ENCODE measurements around the gene UTP14A. TPM values are rescaled to one million over a fixed set of nuclear protein-coding genes. Genes with fewer than 3 reads are reported as not detected.

Gene UTP14A
- total and polyA plus RNA-seq, 2 experiments from 2014 or later: 8.7 to 11.4 TPM

GRCh38 chrX:129965166-129965565, 59.2 kb downstream of the UTP14A start:
- DNase-seq (ENCODE audit: low spot score): no peak
- Histone ChIP-seq H3K79me2 (no peaks in the 10 kb centered on the region), H3K4me2 (no peak overlapping the region), H3K9me2 (replicated peaks; ENCODE audit: insufficient read depth) (no peaks in the 10 kb centered on the region), H3K4me1 (ENCODE audit: insufficient read depth) (no peaks in the 10 kb centered on the region), H3K27me3 (no peaks in the 10 kb centered on the region), H2AFZ (no peak overlapping the region), H3K27ac (no peak overlapping the region), H3K36me3 (replicated peaks; ENCODE audit: insufficient read depth, low read depth) (no peaks in the 10 kb centered on the region), H4K20me1 (ENCODE audit: insufficient read depth, poor library complexity, severe bottlenecking) (no peaks in the 10 kb centered on the region), H3K4me3 (no peak overlapping the region), H3K9me3 (ENCODE audit: low read depth) (no peaks in the 10 kb centered on the region)
- WGBS (ENCODE audit: low lambda C conversion rate, missing lambda C conversion rate): 79% methylated on average over 6 of the region's 6 CpGs
- no peak for TF ChIP-seq EZH2phosphoT487 (IDR thresholded peaks at IDR 0.05; ENCODE audit: low read depth, severe bottlenecking, unreplicated experiment)
- TF ChIP-seq EZH2 (IDR thresholded peaks at IDR 0.05; ENCODE audit: borderline replicate concordance): no peak
- no peak for TF ChIP-seq CTCF (IDR thresholded peaks at IDR 0.05; ENCODE audit: poor library complexity)

DNA sequence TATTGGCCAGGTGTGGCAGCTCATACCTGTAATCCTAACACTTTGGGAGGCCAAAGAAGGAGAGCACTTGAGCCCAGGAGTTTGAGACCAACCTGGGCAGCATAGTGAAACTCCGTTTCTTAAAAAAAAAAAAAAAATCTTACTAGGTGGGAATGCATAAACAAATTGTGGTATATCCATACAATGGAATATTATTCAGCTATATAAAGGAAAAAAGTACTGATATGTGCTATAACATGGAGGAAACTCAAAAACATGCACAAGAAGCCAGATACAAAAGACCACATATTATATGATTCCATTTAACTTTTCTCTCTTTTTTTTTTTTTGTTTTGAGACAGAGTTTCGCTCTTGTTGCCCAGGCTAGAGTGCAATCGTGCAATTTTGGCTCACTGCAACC, 63.0 kb downstream of the UTP14A start:
- Histone ChIP-seq H3K4me2 (no peak overlapping the region), H2AFZ (no peak overlapping the region), H3K36me3 (replicated peaks; ENCODE audit: insufficient read depth, low read depth) (no peaks in the 10 kb centered on the region), H3K9me2 (replicated peaks; ENCODE audit: insufficient read depth) (no peaks in the 10 kb centered on the region), H4K20me1 (ENCODE audit: insufficient read depth, poor library complexity, severe bottlenecking) (no peaks in the 10 kb centered on the region), H3K27me3 (no peaks in the 10 kb centered on the region), H3K4me1 (ENCODE audit: insufficient read depth) (no peaks in the 10 kb centered on the region), H3K9me3 (ENCODE audit: low read depth) (no peaks in the 10 kb centered on the region), H3K79me2 (no peaks in the 10 kb centered on the region), H3K27ac (no peak overlapping the region), H3K4me3 (no peak overlapping the region)
- TF ChIP-seq EZH2 (IDR thresholded peaks at IDR 0.05; ENCODE audit: borderline replicate concordance) (no peak), EZH2phosphoT487 (IDR thresholded peaks at IDR 0.05; ENCODE audit: low read depth, severe bottlenecking, unreplicated experiment) (no peak), CTCF (IDR thresholded peaks at IDR 0.05; ENCODE audit: poor library complexity) (no peak)
- WGBS (ENCODE audit: low lambda C conversion rate, missing lambda C conversion rate): 68% methylated on average over 3 of the region's 3 CpGs
- DNase-seq (ENCODE audit: low spot score): no peak

- 58% methylated on average over 5 of the region's 5 CpGs for WGBS (ENCODE audit: low lambda C conversion rate, missing lambda C conversion rate)
Observed at GRCh38 chrX:129976441-129976840, 70.5 kb downstream of the UTP14A start.

More at GRCh38 chrX:129976441-129976840, 70.5 kb downstream of the UTP14A start:
- Histone ChIP-seq H3K27ac (no peak overlapping the region), H3K4me2 (no peak overlapping the region), H2AFZ (no peak overlapping the region), H3K36me3 (replicated peaks; ENCODE audit: insufficient read depth, low read depth) (no peaks in the 10 kb centered on the region), H3K9me3 (ENCODE audit: low read depth) (no peaks in the 10 kb centered on the region), H4K20me1 (ENCODE audit: insufficient read depth, poor library complexity, severe bottlenecking) (no peaks in the 10 kb centered on the region), H3K9me2 (replicated peaks; ENCODE audit: insufficient read depth) (no peaks in the 10 kb centered on the region), H3K4me1 (ENCODE audit: insufficient read depth) (no peaks in the 10 kb centered on the region), H3K4me3 (no peak overlapping the region), H3K79me2 (no peaks in the 10 kb centered on the region), H3K27me3 (no peaks in the 10 kb centered on the region)
- no peak for DNase-seq (ENCODE audit: low spot score)
- TF ChIP-seq CTCF (IDR thresholded peaks at IDR 0.05; ENCODE audit: poor library complexity) (no peak), EZH2phosphoT487 (IDR thresholded peaks at IDR 0.05; ENCODE audit: low read depth, severe bottlenecking, unreplicated experiment) (no peak), EZH2 (IDR thresholded peaks at IDR 0.05; ENCODE audit: borderline replicate concordance) (no peak)

Other genes with a start within 250 kb of the UTP14A start
- gene XPNPEP2, start 167.2 kb upstream of the UTP14A start, total RNA-seq: 21.9 and 24.1 TPM in 2 replicates
- 15.0 and 23.1 TPM in 2 replicates for gene XPNPEP2, start 167.2 kb upstream of the UTP14A start, polyA plus RNA-seq
- 0.67 and 0.76 TPM in 2 replicates for gene SASH3, start 126.2 kb upstream of the UTP14A start, total RNA-seq
- gene SASH3, start 126.2 kb upstream of the UTP14A start, polyA plus RNA-seq: 0.31 and 0.96 TPM in 2 replicates
- 48.6 and 49.8 TPM in 2 replicates for gene ZDHHC9, start 62.3 kb upstream of the UTP14A start, total RNA-seq
- 48.6 and 49.9 TPM in 2 replicates for gene ZDHHC9, start 62.3 kb upstream of the UTP14A start, polyA plus RNA-seq
- 3.0 and 3.4 TPM in 2 replicates for gene BCORL1, start 76.5 kb downstream of the UTP14A start, total RNA-seq
- 8.0 and 9.2 TPM in 2 replicates for gene BCORL1, start 76.5 kb downstream of the UTP14A start, polyA plus RNA-seq
- 19.9 and 21.1 TPM in 2 replicates for gene ELF4, start 204.3 kb downstream of the UTP14A start, total RNA-seq
- gene ELF4, start 204.3 kb downstream of the UTP14A start, polyA plus RNA-seq: 13.6 and 18.9 TPM in 2 replicates

Data from hepatocyte (in vitro differentiated cells).